Measurements from ENCODE around the gene NR2F1.

NR2F1 gene

GRCh38 chr5:93604644-93605515, 21.9 kb downstream of the NR2F1 start:
- no peak for DNase-seq (ENCODE audit: low spot score)

GRCh38 chr5:93606382-93606752, 23.3 kb downstream of the NR2F1 start:
- no peak for DNase-seq (ENCODE audit: low spot score)

- no peak for DNase-seq (ENCODE audit: low spot score)
Observed at GRCh38 chr5:93607367-93608258, 24.6 kb downstream of the NR2F1 start.

GRCh38 chr5:93608855-93609254, 25.8 kb downstream of the NR2F1 start:
- no peak for DNase-seq (ENCODE audit: low spot score)

- no peak for DNase-seq (ENCODE audit: low spot score)
Observed at GRCh38 chr5:93609762-93610161, 26.7 kb downstream of the NR2F1 start.

GRCh38 chr5:93610581-93611272, 27.7 kb downstream of the NR2F1 start:
- DNase-seq (ENCODE audit: low spot score), result no peak

GRCh38 chr5:93611273-93611975, 28.4 kb downstream of the NR2F1 start:
- no peak for DNase-seq (ENCODE audit: low spot score)

- no peak for DNase-seq (ENCODE audit: low spot score)
Observed at GRCh38 chr5:93611976-93612854, 29.2 kb downstream of the NR2F1 start.

- no peak for DNase-seq (ENCODE audit: low spot score)
Observed at GRCh38 chr5:93612855-93613243, 29.8 kb downstream of the NR2F1 start.

GRCh38 chr5:93616538-93617174, 33.6 kb downstream of the NR2F1 start:
- DNase-seq (ENCODE audit: low spot score), result no peak

- DNase-seq (ENCODE audit: low spot score), result peak; percentile 71
Observed at GRCh38 chr5:93620487-93621326, 37.7 kb downstream of the NR2F1 start.

GRCh38 chr5:93621327-93621798, 38.3 kb downstream of the NR2F1 start:
- DNase-seq (ENCODE audit: low spot score), result peak; percentile 79

- no peak for DNase-seq (ENCODE audit: low spot score)
Observed at GRCh38 chr5:93622240-93622885, 39.3 kb downstream of the NR2F1 start.

GRCh38 chr5:93623153-93623552, 40.1 kb downstream of the NR2F1 start:
- no peak for DNase-seq (ENCODE audit: low spot score)

- DNase-seq (ENCODE audit: low spot score), result no peak
Observed at GRCh38 chr5:93626801-93627200, 43.8 kb downstream of the NR2F1 start.

GRCh38 chr5:93632327-93632726, 49.3 kb downstream of the NR2F1 start:
- DNase-seq (ENCODE audit: low spot score), result no peak

- DNase-seq (ENCODE audit: low spot score), result no peak
Observed at GRCh38 chr5:93635991-93636390, 53.0 kb downstream of the NR2F1 start.

- DNase-seq (ENCODE audit: low spot score), result no peak
Observed at GRCh38 chr5:93636837-93637236, 53.8 kb downstream of the NR2F1 start.

- no peak for DNase-seq (ENCODE audit: low spot score)
Observed at GRCh38 chr5:93637697-93638096, 54.7 kb downstream of the NR2F1 start.
